IPS-20b (cell line): ENCODE results near the gene MYO1F.

Experiments used
- H3K27ac ChIP-seq: one replicate; pipeline ENCODE4 v1.5.1; 2013; ENCODE audit warnings: low read length
- H3K27me3 ChIP-seq: 2 replicates; pipeline ENCODE4 v1.6.1; 2013; ENCODE audit warnings: mild to moderate bottlenecking, low read length, inconsistent platforms; ENCODE audit not compliant: insufficient read depth
- H3K36me3 ChIP-seq: 2 replicates; pipeline ENCODE4 v1.6.1; 2013; ENCODE audit warnings: low read depth, mild to moderate bottlenecking, inconsistent platforms, low read length, moderate library complexity; ENCODE audit not compliant: insufficient read depth
- H3K4me1 ChIP-seq: 2 replicates; pipeline ENCODE4 v1.6.1; 2013; ENCODE audit warnings: mild to moderate bottlenecking, control low read depth, inconsistent platforms, low read length, moderate library complexity; ENCODE audit not compliant: insufficient read depth
- H3K4me3 ChIP-seq: 2 replicates; pipeline ENCODE4 v1.5.1; 2013; ENCODE audit warnings: mild to moderate bottlenecking, low read length, inconsistent platforms
- H3K9ac ChIP-seq: 2 replicates; pipeline ENCODE4 v1.6.1; 2013; ENCODE audit warnings: low read depth, mild to moderate bottlenecking, inconsistent platforms, low read length, moderate library complexity
- H3K9me3 ChIP-seq: 2 replicates; pipeline ENCODE4 v1.6.1; 2013; ENCODE audit warnings: mild to moderate bottlenecking, low read depth, low read length, inconsistent platforms; ENCODE audit not compliant: insufficient read depth

MYO1F gene

DNA sequence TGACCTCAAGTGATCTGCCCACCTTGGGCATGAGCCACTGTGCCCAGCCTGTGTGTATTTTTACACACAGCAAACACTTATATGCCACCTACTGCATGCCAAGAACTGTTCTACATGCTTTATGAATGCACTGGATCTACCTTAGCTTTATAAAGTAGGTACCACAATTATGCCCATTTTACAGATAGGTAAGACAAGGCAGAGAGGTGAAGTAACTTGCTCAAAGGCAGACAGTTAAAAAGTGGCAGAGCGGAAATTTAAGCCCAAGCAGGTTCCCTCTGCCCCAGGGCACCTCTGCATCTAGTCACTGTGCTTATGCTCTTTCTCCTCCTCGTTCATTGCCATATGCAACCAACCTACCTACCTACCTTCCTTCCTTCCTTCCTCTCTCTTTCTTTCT is 22.8 kb upstream of the MYO1F start:
- Histone ChIP-seq H3K9me3 (no peaks in the 10 kb centered on the region), H3K4me3 (no peak overlapping the region), H3K27me3 (no peaks in the 10 kb centered on the region), H3K36me3 (peaks cover 17% of the 10 kb centered on the region; the same call in 1 of the 2 replicates), H3K4me1 (no peaks in the 10 kb centered on the region), H3K9ac (no peak overlapping the region), H3K27ac (no peak overlapping the region)

DNA sequence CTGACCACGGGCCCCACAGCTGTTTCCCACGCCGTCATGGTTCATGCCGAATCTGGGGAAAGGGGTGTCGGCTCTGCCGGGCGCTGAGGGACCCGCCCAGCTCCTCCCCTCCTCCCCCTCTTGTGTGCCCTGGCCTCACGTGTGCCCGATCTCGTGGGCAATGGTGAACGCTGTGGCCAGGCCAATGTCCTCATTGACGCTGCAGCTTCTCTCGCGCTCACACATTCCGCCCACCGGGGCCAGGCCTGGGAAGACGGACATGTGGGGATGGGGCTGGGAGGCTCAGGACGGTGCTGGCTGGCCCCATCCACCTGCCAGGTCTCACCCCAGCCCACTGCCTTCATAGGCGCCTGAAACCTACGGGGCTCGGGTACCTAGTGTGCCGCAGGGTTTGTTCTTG is 18.9 kb upstream of the MYO1F start:
- H3K4me3 ChIP-seq: no peak overlapping the region
- H3K36me3 ChIP-seq: no peaks in the 10 kb centered on the region
- H3K27ac ChIP-seq: no peak overlapping the region
- no peak overlapping the region for H3K9ac ChIP-seq
- peaks cover under 1% of the 10 kb centered on the region for H3K27me3 ChIP-seq
- no peaks in the 10 kb centered on the region for H3K4me1 ChIP-seq
- H3K9me3 ChIP-seq: peaks cover 5% of the 10 kb centered on the region; the same call in 1 of the 2 replicates

DNA sequence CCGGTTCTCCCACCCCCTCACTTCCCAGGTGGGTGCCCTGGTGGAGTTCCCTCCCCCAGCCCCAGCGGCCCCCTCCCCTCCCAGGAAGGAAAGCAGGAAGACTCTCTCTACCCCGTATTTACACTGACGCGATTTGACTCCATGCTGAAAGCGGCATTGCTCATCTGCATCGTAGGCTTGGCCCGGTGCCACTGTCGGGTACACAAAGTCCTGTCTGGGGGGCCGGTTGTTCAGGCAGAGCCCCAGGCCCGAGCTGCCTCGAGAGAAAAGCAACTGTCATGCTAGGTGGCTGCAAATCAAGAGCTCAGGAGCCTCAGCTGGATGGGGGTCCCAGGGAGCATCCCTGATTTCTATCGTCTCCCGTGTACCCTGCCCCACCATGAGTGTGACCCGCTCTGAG is 18.4 kb upstream of the MYO1F start:
- H3K27me3 ChIP-seq: peaks cover 6% of the 10 kb centered on the region
- no peaks in the 10 kb centered on the region for H3K4me1 ChIP-seq
- no peaks in the 10 kb centered on the region for H3K36me3 ChIP-seq
- H3K4me3 ChIP-seq: no peak overlapping the region
- H3K27ac ChIP-seq: no peak overlapping the region
- no peak overlapping the region for H3K9ac ChIP-seq
- peaks cover 5% of the 10 kb centered on the region; the same call in 1 of the 2 replicates for H3K9me3 ChIP-seq

DNA sequence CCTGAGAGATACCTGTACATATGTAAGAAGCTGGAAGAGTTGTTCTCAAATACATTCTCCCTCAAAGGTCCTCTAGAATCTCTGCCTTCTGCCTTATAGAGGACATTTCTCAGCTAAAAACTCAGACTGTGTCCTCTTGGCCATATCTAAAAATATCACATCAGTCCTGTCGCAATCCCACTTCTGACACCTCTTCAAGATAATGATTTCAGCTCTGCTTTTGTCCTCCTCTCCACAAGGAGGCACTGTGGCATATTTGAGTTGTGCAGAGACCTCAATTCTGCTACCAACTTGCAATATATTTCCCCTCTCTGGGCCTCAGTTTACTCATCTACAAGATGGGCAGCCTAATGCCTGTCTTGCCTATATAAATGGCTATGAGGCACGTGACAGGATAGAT is 16.7 kb upstream of the MYO1F start:
- H3K9me3 ChIP-seq: peaks cover 5% of the 10 kb centered on the region; the same call in 1 of the 2 replicates
- H3K27me3 ChIP-seq: peaks cover 7% of the 10 kb centered on the region
- H3K27ac ChIP-seq: no peak overlapping the region
- H3K9ac ChIP-seq: no peak overlapping the region
- no peaks in the 10 kb centered on the region for H3K4me1 ChIP-seq
- H3K36me3 ChIP-seq: no peaks in the 10 kb centered on the region
- H3K4me3 ChIP-seq: no peak overlapping the region

DNA sequence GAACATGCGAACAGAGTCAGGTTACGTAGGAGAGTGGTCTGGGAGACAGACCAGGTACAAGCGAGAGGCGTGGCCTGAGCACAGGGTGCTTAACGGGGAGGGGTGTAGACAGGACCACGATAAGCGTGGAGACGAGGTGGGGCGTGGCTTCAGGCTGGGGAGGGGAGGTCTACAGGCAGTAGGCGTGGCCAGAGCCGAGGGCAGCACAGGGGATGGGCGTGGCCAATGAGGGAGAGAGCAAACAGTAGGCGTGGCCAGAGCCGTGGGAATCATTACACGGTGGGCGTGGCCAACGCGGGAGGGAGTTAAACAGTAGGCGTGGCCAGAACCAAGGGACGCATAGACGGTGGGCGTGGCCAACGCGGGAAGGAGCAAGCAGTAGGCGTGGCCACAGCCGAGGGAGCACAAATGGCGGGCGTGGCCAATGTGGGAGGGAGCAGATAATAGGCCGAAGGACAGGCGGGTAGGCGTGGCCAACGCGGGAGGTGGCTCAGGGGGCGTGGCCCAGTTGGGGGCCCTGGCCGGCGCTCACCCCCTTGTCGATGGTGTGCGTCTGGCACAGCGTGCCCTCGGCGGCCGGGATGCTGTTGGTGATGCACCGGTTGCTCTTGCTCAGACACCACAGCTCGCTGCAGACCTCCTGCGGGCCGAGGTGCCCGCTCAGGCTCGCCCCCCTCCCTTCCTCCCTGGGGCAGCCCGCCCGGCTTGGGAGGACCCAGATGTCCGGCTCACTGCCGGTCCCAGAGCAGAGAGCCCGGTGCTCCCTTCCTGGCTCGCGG is 15.2 kb upstream of the MYO1F start:
- Histone ChIP-seq H3K27ac (no peak overlapping the region), H3K4me3 (peak overlapping the region; percentile 53), H3K4me1 (no peaks in the 10 kb centered on the region), H3K27me3 (peaks cover 7% of the 10 kb centered on the region), H3K9me3 (peaks cover 5% of the 10 kb centered on the region; the same call in 1 of the 2 replicates), H3K36me3 (no peaks in the 10 kb centered on the region), H3K9ac (no peak overlapping the region)

DNA sequence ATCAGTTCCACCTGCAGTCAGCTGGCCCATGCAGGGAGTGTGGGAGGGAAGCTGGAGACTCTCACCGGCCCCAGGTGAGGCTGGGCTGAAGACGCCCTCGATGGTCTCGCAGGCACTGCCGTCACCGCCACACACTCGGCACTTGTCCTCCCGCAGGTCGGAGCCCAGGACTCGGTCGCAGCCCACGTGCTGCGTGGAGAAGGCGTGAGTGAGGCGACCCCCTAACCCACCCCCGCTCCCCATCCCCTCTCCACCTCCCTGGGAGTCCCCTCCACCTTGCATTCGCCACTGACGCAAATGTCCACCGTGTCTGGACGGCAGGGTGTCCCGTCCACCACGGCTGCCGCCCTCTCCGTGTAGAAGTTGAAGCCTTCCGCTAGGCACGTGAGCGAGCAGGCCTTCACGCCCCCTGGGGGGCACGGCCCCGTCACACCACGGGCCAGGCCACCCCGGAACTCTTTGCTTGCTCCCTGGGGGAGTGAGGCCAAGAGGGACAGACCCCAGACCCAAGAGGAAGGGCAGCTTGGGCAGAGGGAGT is 12.0 kb upstream of the MYO1F start:
- Histone ChIP-seq H3K9me3 (peaks cover 5% of the 10 kb centered on the region; the same call in 1 of the 2 replicates), H3K9ac (no peak overlapping the region), H3K4me1 (no peaks in the 10 kb centered on the region), H3K4me3 (no peak overlapping the region), H3K27me3 (peaks cover 7% of the 10 kb centered on the region), H3K27ac (no peak overlapping the region), H3K36me3 (no peaks in the 10 kb centered on the region)

DNA sequence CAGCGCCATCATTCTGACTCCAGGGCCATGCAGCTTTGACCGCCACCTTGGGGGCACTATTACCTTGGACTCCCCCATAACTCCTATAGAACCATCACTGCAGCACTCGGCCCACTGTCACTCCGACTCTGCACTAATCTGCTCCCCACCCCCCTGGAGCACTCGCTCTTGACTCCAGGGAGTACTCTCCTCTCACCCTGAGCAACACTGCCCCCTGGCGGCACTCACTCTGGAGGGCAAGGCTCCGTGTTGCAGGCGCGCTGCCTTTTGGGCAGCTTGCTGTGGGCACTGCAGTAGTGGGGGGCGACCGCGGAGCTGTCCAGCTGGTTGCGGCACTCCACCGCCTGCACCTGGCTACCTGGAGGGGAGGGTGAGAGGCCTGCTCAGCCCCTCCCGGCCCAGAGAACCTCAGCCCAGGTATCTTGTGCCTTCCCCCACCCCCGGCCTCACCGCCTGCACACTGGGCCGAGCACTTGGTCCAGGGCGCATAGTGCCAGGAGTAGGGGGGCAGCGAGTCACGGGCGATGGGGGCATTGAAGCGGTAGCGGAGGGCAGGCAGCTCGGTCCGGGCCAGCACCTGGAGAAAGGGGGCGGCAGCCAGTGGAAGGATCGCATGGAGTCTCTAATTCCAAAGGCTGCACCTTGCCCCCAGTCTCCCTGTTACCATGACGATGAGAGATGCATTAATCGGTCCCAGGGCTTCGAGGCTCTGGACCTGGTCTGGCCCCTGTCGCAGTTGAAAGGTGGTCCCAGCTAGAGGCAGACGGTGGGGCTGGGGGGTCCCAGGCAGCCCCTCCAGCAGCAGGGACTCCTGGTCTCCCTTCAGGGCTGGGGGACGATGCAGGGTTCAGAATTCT is 8.9 kb upstream of the MYO1F start:
- Histone ChIP-seq H3K36me3 (no peaks in the 10 kb centered on the region), H3K9me3 (no peaks in the 10 kb centered on the region), H3K4me3 (no peak overlapping the region), H3K4me1 (no peaks in the 10 kb centered on the region), H3K9ac (no peak overlapping the region), H3K27ac (no peak overlapping the region), H3K27me3 (peaks cover 6% of the 10 kb centered on the region)

DNA sequence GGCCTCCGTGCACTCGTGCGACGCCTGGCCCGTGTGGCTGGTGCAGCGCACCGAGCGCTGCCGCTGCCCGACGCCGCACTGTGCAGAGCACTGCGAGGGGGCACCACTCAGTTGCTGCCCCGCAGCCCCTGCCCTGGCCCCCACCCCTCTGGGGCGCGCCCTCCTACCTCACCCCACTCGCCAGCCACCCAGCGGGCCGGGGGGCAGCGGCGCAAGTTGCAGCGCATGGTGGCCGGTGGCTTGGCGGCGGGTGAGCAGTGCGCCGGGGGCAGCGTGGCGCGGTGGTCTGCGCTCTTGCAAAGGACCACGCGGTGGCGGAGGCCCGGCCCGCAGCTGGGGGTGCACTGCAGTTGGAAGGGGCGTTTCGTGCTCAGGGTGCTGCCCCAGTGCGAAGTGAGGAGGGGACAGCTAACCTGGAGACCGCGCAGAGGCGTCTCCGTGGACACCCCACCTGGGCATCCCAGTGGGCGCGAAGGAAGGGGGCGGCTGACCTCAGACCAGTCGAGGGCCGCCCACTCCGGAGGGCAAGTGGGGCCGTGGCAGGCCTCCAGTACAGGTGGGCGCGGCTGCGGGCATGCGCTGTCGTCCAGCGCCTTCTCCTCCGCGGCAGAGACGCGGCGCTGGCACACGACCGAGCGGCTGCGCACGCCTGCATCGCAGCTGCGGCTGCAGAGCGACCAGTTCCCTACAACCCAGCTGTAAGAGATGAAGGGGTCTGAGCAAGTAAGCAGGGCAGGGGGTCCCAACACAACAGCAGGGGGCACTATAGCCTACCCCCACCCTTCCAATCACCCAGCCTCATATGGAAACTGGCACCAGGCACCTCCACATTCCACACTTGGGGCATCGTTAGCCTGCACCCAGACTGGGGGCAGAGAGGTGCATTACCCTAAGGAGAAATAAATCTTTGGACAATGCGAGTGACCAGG is 8.0 kb upstream of the MYO1F start:
- Histone ChIP-seq H3K27ac (no peak overlapping the region), H3K9ac (no peak overlapping the region), H3K4me3 (no peak overlapping the region), H3K27me3 (no peaks in the 10 kb centered on the region; the same call in 1 of the 2 replicates), H3K36me3 (no peaks in the 10 kb centered on the region), H3K4me1 (no peaks in the 10 kb centered on the region), H3K9me3 (no peaks in the 10 kb centered on the region)

DNA sequence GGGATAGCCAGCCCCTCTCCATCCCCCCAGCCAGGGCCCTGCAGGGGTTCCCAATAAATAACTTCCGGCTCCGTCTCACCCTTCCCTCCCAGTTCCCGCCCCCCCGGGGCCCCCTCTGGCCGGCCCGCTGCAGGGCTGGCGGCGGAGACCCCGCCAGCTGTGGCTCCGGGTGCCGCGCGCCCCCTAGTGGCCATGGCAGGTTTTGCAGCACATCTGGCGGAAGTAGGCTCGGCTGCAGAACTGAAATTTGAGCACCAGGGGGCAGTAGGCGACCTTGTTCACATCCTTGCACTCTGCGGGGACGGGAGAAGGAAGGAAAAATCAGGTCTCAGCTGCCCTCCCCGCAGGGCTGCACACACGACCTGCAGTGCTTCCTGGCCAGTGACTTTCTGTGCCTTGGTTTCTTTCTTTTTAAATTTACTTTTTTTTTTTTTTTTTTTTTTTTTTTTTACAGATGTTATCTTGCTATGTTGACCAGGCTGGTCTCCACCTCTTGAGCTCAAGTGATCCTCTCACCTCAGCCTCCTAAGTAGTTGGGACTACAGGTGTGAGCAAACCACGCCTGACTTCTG is 3.6 kb upstream of the MYO1F start:
- H3K4me1 ChIP-seq: peaks cover 9% of the 10 kb centered on the region; the same call in 1 of the 2 replicates
- no peak overlapping the region for H3K9ac ChIP-seq
- H3K36me3 ChIP-seq: no peaks in the 10 kb centered on the region
- H3K9me3 ChIP-seq: no peaks in the 10 kb centered on the region
- no peak overlapping the region for H3K4me3 ChIP-seq
- no peak overlapping the region for H3K27ac ChIP-seq
- H3K27me3 ChIP-seq: peaks cover 6% of the 10 kb centered on the region

DNA sequence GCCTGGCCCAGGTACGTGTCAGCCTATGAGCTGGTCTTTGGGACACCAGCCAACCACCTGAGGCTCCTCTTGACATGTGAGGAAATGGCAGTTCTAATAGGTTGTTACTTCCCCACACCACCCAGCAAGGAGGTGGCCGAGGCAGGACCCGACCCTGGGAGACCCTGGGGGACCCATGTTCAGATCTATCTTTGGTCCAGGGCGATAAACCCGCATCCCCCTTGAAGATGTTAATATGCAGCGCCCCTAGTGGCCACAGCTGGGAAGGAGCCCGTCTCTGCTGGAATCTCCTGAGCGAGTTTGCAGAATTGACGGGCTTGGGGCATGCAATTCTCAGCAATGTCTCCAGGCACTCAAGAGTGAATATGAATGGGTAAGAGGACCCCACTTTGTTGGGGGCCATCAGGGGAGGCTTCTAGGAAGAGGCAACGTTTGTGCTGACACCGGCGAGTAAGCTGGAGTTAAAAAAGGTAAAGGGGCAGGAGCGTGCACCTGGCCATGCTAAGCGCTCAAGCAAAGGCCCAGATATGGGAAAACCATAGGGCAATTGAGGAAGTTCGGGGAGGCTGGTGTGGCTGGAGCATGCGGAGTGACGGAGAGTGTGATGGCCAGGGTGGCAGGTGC is 1.5 kb upstream of the MYO1F start:
- peaks cover 12% of the 10 kb centered on the region; the same call in 1 of the 2 replicates for H3K4me1 ChIP-seq
- H3K36me3 ChIP-seq: no peaks in the 10 kb centered on the region
- H3K9ac ChIP-seq: no peak overlapping the region
- peaks cover 6% of the 10 kb centered on the region for H3K27me3 ChIP-seq
- H3K9me3 ChIP-seq: no peaks in the 10 kb centered on the region
- no peak overlapping the region for H3K27ac ChIP-seq
- H3K4me3 ChIP-seq: no peak overlapping the region
